WI38 (cell line): ENCODE results near the gene SPTBN4.

Experiments used
- H3K4me3 ChIP-seq: 2 replicates; pipeline ENCODE4 v1.5.1; 2011; ENCODE audit warnings: low read depth, mild to moderate bottlenecking, control low read depth, low read length
- TF ChIP-seq, protein P1 (sequence below): IDR thresholded peaks from 2 replicates; pipeline ENCODE4 v1.5.1; 2012; ENCODE audit warnings: low read depth, mild to moderate bottlenecking, control low read depth, low read length

SPTBN4 gene

DNA sequence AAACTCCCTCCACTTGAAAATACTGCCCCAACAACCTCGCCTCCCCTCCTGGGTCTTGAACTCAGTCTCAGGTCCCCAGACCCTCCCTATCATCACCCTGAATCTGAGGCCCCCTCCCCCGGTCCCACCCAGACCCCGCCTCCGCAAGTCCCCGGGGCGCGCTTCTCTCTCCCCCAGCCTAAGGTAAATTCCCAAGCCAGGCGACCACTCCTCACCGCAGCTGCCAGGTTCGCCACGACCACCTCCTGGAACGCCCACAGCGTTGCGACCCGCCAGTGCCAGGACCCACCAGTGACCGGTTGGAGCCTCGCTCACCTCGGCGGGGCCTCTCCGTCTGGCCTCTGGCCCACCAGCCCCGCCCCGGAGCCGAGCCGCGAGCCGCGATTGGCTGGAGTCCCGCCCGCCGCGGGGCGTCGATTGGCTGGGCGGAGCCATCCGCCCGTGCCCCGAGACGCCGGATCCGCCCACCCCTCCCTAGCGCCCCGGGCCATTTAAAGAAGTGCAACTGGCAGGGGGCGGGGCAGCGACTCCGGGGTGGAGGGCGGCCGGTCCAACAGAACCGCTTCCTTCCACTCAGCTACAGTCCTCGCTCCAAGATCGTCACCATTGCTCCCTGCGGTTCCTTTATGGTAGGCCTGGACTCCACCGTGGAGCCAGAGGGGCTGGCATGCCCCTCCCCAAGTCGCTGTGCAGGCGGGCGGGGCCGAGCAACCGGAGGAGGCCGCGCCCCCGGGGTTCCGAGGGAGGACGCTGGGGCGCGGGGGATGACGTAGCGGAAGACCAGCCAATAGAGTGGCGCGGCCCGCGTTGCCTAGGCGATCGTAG, 22.6 kb upstream of the SPTBN4 start, which contains the start of gene SERTAD3:
TSS of gene SERTAD3 (minus strand) at position 336 of the 825 bp plus-strand sequence. CDS start 2,255 bp downstream, outside the sequence.
- TF ChIP-seq, protein P1, sequence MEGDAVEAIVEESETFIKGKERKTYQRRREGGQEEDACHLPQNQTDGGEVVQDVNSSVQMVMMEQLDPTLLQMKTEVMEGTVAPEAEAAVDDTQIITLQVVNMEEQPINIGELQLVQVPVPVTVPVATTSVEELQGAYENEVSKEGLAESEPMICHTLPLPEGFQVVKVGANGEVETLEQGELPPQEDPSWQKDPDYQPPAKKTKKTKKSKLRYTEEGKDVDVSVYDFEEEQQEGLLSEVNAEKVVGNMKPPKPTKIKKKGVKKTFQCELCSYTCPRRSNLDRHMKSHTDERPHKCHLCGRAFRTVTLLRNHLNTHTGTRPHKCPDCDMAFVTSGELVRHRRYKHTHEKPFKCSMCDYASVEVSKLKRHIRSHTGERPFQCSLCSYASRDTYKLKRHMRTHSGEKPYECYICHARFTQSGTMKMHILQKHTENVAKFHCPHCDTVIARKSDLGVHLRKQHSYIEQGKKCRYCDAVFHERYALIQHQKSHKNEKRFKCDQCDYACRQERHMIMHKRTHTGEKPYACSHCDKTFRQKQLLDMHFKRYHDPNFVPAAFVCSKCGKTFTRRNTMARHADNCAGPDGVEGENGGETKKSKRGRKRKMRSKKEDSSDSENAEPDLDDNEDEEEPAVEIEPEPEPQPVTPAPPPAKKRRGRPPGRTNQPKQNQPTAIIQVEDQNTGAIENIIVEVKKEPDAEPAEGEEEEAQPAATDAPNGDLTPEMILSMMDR, result no peak
- peak within 1 kb of the TSS; percentile 100 for H3K4me3 ChIP-seq

- TF ChIP-seq, protein P1, result no peak
- peak overlapping the region; percentile 100 for H3K4me3 ChIP-seq
Measured at GRCh38 chr19:40444825-40445312, 21.9 kb upstream of the SPTBN4 start.

- H3K4me3 ChIP-seq, result no peak overlapping the region
- TF ChIP-seq, protein P1, result no peak
Measured at GRCh38 chr19:40445780-40446262, 21.0 kb upstream of the SPTBN4 start.

GRCh38 chr19:40446263-40446784, 20.5 kb upstream of the SPTBN4 start:
- TF ChIP-seq, protein P1, result no peak

GRCh38 chr19:40449506-40449905, 17.3 kb upstream of the SPTBN4 start:
- TF ChIP-seq, protein P1, result no peak
- no peak overlapping the region for H3K4me3 ChIP-seq

More at GRCh38 chr19:40446263-40446784, 20.5 kb upstream of the SPTBN4 start:
- no peak overlapping the region for H3K4me3 ChIP-seq

DNA sequence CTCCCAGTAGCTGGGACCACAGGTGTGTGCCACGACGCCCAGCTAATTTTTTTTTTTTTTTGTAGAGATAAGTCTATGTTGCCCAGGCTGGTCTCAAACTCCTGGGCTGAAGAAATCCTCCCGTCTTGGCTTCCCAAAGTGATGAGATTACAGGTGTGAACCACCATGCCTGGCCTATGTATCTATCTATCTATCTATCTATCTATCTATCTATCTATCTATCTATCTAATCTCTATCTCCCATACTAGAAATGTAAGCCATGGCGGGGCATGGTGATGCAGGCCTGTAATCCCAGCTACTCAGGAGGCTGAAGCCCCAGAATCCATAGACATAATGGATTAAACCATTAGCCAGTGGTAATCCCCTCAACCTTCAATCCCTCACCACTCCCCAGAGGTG, 16.1 kb upstream of the SPTBN4 start:
- TF ChIP-seq, protein P1, result no peak
- no peak overlapping the region for H3K4me3 ChIP-seq

- TF ChIP-seq, protein P1, result no peak
- no peak overlapping the region for H3K4me3 ChIP-seq
Measured at GRCh38 chr19:40452016-40452415, 14.8 kb upstream of the SPTBN4 start.
